GM12892 (cell line): ENCODE results near the gene NUDT3.

Experiments
- POLR2A ChIP-seq: IDR thresholded peaks from 2 replicates; pipeline ENCODE4 v1.6.1; 2011; ENCODE audit warnings: low read depth, low read length, control low read depth
- POLR2AphosphoS5 ChIP-seq: IDR thresholded peaks from 2 replicates; pipeline ENCODE4 v1.6.1; 2011; ENCODE audit warnings: low read depth, low read length, control low read depth

DNA sequence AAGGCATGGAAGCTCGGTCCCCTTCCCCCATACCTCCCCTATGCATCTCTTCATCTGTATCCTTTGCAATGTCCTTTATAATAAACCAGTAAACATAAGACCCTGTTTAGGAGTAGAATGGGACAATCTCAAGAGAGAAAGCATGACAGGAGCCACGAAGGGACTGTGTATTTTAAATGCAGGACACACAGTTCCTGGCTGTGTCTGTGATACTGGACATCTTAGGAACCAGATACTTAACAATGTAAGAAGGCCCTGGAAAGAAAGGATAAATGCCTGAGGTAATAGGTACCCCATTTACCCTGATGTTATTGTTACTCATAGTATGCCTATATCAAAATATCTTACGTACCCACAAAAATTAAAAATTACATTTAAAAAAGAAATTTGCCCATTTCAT is 36.6 kb downstream of the NUDT3 start:
- TF ChIP-seq POLR2AphosphoS5: no peak
- TF ChIP-seq POLR2A: no peak
